ACC112 (cell line): ENCODE results near the gene ZSCAN22.

Experiments used
- H2AFZ ChIP-seq: fragments of 200-600 bp; sonication (generic); one replicate; pipeline ENCODE4 v1.6.0; 2017; ENCODE audit warnings: antibody characterized with exemption, low read length; ENCODE audit not compliant: unreplicated experiment
- H3K27ac ChIP-seq: fragments of 200-600 bp; sonication (generic); 2 replicates; pipeline ENCODE4 v1.5.1; 2014; ENCODE audit warnings: low read depth, mild to moderate bottlenecking, antibody characterized with exemption, low read length, moderate library complexity
- H3K27me3 ChIP-seq: fragments of 200-600 bp; sonication (generic); 2 replicates; pipeline ENCODE4 v1.6.1; 2014; ENCODE audit warnings: mild to moderate bottlenecking, antibody characterized with exemption, low read length, moderate library complexity, mixed read lengths; ENCODE audit not compliant: insufficient read depth
- H3K36me3 ChIP-seq: fragments of 200-600 bp; sonication (generic); 2 replicates; pipeline ENCODE4 v1.6.1; 2016; ENCODE audit warnings: mild to moderate bottlenecking, antibody characterized with exemption, low read length, moderate library complexity, mixed read lengths; ENCODE audit not compliant: insufficient read depth
- H3K4me1 ChIP-seq: fragments of 200-600 bp; sonication (generic); one replicate; pipeline ENCODE4 v1.6.1; 2016; ENCODE audit warnings: low read length, mixed read lengths; ENCODE audit not compliant: insufficient read depth, unreplicated experiment, control insufficient read depth
- H3K4me3 ChIP-seq: fragments of 200-600 bp; sonication (generic); 2 replicates; pipeline ENCODE4 v1.5.1; 2014; ENCODE audit warnings: mild to moderate bottlenecking, low read depth, low read length
- H3K79me2 ChIP-seq: fragments of 200-600 bp; sonication (generic); one replicate; pipeline ENCODE4 v1.6.0; 2016; ENCODE audit warnings: low read length; ENCODE audit not compliant: control insufficient read depth, unreplicated experiment, insufficient read depth

ZSCAN22 gene

DNA sequence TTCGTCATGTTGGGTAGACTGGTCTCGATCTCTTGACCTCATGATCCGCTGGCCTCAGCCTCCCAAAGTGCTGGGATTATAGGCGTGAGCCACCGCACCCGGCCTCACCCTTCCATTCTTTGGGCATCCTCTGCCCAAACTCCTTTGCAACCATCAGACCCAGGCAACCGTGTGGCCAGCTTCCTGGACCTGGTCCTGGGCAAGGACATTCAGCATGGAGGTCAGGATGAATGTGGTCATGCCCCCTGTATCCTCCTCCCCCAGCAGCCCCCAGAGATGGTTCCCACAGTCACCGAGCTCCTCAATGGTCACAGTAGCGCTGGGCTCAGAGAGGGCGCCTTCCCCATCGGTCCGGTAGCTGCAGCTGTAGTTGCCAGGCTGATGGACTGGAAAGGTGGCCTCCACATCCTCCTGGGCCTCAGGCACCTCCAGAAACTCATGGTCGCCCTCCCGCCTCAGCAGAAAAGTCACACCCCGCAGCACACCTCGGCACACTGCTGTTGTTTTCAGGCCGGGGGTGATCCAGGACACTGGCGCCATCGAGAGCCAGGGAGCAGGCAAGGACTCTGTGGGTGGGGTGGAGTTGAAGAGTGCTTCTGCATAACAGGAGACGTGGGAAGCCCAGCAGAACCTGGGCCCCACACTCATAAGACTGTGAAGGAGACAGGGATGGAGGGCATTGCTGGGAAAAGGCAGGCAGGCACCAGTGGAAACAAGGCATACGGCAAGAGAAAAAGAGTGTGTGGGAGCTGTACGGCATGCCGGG lies 25.4 kb downstream of the ZSCAN22 start:
- Histone ChIP-seq H3K36me3 (no peaks in the 10 kb centered on the region), H3K4me3 (no peak overlapping the region), H3K79me2 (peaks cover 22% of the 10 kb centered on the region), H2AFZ (no peak overlapping the region), H3K4me1 (no peaks in the 10 kb centered on the region), H3K27me3 (no peaks in the 10 kb centered on the region), H3K27ac (no peak overlapping the region)

DNA sequence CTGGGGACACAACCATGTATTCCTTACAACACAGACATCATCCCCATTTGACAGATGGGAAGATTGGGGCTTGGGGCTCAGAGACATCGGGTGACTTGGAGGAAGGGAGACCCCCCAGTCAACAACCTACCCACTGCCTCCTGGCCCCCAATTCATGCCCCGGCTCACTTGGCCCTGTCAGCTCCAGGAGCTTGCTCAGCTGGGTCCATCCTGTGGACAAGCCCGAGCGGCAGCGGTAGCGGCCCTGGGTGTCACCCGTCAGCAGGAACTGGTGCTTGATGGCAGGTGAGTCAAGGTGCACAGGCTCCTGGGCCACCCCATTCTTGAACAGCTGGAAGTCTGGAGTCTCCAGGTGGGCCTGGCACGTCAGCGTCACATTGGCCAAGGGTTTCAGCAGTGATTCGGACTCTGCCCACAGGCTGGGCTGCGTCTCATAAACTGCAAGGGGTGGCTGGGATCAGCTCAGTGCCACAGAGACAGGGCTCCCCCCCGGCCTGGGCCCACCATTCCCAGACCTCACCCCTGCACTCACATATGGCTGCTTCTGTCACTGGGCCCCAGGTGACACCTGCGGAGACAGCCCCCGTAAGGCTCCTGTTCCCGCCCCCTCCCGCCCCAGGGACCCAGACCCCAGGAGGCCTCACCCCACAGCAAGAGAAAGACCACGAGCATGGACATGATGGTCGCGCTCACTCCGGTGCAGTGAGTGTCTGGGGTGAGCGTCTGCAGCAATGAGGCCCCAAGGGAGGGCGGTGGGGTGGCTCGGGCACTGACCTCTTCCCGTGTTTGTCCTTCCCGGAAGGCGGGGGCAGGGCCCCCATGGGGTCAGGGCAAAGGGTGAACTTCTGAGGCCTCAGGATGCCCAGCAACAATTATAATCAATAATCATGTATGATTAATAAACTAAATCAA lies 26.2 kb downstream of the ZSCAN22 start, which contains the start of gene A1BG:
Gene A1BG, minus strand, starts transcription at position 733 of the 912 bp plus-strand sequence. Its CDS starts 55 bp downstream, at position 678.
- H3K27ac ChIP-seq, result no peak within 1 kb of the TSS
- no peaks in the 10 kb centered on the region for H3K4me1 ChIP-seq
- H2AFZ ChIP-seq, result no peak within 1 kb of the TSS
- H3K4me3 ChIP-seq, result no peak within 1 kb of the TSS
- H3K79me2 ChIP-seq, result peaks cover 22% of the 10 kb centered on the region
- H3K27me3 ChIP-seq, result no peaks in the 10 kb centered on the region
- H3K36me3 ChIP-seq, result no peaks in the 10 kb centered on the region

DNA sequence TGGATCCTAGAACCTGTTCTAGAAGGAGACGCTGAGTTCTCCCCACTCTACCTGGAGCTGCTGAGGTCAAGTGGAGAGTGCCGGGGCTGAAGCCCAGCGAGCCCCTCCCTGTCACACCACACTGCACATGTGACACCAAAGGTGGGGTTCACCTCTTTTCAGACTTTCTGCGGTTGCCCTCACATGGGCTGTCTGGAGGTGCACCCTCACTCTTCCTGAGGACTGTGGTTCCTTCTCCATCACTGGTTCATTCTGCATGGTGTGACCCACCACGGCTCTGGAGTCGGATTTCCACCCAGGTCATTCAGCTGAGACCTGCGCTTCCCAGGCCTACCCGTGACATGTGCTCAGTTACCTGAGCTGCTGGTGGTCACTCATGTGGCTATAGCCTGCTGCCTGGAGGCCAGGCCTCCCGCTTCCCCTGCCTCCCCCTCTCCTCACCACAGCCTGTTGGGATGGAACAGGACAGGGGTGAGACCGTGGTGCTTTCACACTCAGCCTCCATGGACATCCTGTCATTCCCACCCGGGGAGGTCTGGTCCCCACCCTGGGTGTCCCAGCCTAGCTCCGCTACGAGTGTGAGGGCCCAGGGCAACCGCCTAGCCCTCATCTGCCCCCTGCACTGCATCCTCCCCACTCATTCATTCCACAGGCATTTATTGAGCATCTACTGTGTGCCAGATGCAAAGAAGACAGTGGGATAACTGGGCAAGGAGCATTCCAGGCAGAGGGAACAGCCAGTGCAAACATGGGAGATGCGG lies 27.1 kb downstream of the ZSCAN22 start:
- Histone ChIP-seq H3K27me3 (no peaks in the 10 kb centered on the region), H3K79me2 (peaks cover 18% of the 10 kb centered on the region), H3K4me3 (no peak overlapping the region), H2AFZ (no peak overlapping the region), H3K4me1 (no peaks in the 10 kb centered on the region), H3K36me3 (no peaks in the 10 kb centered on the region), H3K27ac (no peak overlapping the region)

DNA sequence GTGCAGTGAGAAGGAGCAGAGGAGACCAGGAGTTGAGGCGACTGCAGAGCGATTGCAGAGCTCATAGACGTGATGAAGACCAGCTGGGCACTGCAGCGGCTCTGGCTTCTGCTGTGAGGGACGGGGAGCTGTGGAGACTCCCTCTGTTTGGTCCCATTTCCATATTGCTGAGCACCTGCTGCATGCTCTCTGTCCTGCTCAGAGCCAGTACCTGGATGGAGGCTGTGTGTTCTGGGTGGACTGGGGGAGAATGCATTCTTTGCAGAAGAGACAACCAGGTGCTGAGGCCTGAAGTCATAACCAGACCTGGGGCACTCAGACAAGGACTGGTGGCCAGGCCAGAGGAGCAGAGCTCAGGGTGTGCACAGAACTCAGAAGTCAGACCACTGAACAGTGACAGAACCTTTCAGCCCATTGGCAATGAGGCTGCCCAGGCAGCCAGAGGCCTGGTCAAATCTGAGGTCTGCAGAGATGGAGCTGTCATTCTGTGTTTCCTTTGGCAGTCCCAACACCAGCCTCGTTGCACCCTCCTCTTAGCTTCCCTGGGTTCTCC lies 27.8 kb downstream of the ZSCAN22 start:
- H3K27ac ChIP-seq, result no peak overlapping the region
- no peak overlapping the region for H2AFZ ChIP-seq
- H3K4me1 ChIP-seq, result no peaks in the 10 kb centered on the region
- no peaks in the 10 kb centered on the region for H3K36me3 ChIP-seq
- no peaks in the 10 kb centered on the region for H3K27me3 ChIP-seq
- peaks cover 11% of the 10 kb centered on the region for H3K79me2 ChIP-seq
- no peak overlapping the region for H3K4me3 ChIP-seq

DNA sequence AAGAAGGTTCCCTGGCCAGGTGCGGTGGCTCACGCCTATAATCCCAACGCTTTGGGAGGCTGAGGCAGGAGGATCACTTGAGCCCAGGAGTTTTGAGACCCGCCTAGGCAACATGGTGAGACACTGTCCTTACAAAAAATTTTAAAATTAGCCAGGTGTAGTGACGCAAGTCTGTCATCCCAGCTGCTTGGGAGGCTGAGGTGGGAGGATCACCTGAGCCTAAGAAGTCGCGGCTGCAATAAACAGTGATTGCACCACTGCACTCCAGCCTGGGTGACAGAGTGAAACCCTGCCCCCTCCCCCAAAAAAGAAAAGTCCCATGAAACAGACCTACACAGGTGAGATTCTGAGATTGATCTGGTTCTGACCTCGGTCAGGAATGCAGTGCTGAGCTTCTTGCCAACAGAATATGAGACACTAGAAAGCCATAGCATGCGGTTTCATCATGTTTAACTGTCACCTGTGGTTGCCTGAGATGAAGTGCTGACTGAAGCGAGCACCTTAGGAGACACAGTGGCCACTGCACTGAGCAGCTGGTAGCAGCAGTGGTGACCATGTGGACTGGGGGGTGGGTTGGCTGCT lies 28.5 kb downstream of the ZSCAN22 start:
- Histone ChIP-seq H3K79me2 (peaks cover 6% of the 10 kb centered on the region), H3K27ac (no peak overlapping the region), H2AFZ (no peak overlapping the region), H3K36me3 (no peaks in the 10 kb centered on the region), H3K4me1 (no peaks in the 10 kb centered on the region), H3K4me3 (no peak overlapping the region), H3K27me3 (no peaks in the 10 kb centered on the region)

DNA sequence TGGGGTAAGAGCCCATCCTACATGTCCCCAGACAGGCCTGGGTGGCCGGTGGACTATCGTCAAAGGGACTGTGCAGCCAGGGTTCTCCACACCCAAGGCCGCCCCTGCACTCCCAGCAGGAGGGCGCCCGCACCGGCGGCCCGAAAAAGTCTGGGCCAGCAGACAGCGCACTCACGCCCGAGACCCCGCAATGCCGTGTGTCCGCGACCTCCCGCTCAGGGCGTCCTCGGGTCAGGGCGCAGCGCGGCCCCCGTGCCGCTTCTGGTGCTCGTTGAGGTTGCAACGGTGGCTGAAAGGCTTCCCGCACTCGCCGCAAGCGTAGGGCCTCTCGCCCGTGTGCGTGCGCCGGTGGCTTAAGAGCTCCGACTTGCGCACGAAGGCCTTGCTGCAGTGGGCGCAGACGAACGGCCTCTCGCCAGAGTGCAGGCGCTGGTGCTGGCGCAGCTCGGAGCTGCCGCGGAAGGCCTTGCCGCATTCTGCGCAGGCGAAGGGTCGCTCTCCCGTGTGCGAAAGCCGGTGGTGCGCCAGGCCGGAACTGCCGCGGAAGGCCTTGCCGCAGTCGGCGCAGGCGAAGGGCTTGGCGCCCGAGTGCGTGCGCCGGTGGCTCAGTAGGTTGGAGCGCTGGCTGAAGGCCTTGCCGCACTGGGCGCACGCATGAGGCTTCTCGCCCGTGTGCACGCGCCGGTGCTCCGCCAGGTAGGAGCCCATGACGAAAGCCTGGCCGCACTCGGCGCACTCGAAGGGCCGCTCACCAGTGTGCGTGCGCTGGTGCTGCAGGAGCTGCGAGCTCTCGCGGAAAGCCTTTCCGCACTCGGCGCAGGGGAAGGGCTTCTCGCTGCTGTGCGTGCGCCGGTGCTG lies 29.3 kb downstream of the ZSCAN22 start:
- Histone ChIP-seq H3K4me1 (no peaks in the 10 kb centered on the region), H3K27ac (no peak overlapping the region), H2AFZ (no peak overlapping the region), H3K36me3 (no peaks in the 10 kb centered on the region), H3K4me3 (no peak overlapping the region), H3K27me3 (no peaks in the 10 kb centered on the region), H3K79me2 (no peaks in the 10 kb centered on the region)

DNA sequence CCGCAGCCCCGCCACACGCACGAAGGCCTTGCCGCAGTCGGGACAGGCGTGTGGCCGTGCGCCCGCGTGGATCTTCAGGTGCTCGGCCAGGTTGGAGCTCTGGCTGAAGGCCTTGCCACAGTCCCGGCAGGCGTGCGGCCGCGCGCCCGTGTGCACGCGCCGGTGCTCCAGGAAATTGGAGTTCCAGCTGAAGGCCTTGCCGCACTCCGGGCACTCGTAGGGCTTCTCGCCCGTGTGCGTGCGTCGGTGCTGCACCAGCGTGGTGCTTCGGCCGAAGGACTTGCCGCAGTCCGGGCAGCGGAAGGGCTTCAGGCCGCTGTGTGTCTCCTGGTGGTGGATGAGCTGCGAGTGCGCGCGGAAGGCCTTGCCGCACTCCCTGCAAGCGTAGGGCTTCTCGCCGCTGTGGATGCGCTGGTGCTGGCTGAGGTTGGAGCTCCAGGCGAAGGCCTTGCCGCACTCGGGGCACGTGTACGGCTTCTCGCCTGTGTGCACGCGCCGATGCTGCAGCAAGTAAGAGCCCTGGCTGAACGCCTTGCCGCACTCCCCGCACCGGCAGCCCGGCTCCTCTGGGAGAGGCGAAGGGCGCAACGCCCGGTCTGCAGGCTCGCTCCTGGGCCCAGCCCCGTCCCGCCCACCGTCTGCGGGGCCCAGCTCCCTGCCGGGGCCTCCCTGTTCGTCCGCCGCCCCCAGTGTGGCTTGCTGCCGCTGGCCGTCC lies 30.1 kb downstream of the ZSCAN22 start:
- no peak overlapping the region for H2AFZ ChIP-seq
- H3K4me3 ChIP-seq, result no peak overlapping the region
- H3K27me3 ChIP-seq, result no peaks in the 10 kb centered on the region
- H3K27ac ChIP-seq, result no peak overlapping the region
- H3K36me3 ChIP-seq, result no peaks in the 10 kb centered on the region
- no peaks in the 10 kb centered on the region for H3K4me1 ChIP-seq
- no peaks in the 10 kb centered on the region for H3K79me2 ChIP-seq

DNA sequence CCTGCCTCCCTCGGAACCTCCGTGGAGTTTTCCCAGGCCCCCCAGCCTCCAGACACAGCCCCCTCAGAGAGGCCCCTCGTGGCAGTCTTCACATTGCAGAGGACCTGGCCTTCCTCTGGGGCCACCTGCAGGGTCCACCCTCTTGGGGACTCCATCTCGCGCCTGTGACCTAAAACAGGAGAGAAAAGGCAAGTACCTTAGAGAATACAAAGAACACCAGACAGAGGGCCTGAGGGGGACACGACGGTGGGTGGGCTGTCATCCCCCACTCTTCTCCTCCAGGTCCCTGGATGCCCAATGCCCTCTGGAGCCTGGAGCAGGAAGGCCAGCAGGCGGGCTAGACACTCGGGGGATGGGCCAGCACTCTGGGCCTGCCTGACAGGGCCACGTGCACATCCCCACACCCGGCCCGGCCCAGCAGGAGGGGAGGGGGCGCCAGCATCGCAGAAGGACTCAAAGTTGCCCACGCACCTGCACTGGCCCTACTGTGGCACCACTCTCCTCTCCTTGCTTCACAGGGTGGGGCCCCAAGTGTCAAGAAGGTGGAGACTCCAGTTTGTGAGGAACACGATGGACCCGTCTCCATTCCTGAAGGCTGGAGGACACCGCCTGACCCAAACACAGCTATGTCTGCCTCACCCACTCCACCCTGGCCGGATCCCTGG lies 30.8 kb downstream of the ZSCAN22 start:
- Histone ChIP-seq H3K79me2 (no peaks in the 10 kb centered on the region), H3K36me3 (no peaks in the 10 kb centered on the region), H3K27ac (no peak overlapping the region), H2AFZ (no peak overlapping the region), H3K4me1 (no peaks in the 10 kb centered on the region), H3K4me3 (no peak overlapping the region), H3K27me3 (no peaks in the 10 kb centered on the region)

DNA sequence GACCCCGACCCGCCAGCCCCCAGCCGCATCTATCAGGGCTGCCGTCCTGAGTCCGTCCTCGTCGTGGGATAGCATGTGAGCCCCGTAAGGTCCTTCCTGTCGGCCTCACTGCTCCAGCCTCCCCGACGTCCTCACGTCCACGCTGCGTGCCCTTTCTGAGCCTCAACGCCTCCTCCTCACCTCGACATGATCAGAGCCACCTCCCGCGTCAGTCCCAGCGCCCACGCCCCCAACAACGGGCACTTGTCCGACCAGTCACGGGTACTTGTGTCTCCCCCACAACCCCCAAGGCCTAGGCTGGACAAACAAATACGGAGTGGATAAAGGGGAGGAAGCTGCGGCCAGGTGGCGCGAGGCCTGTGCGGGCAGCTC lies 35.1 kb downstream of the ZSCAN22 start:
- H3K4me3 ChIP-seq, result peak overlapping the region; percentile 92
- H2AFZ ChIP-seq, result peak overlapping the region; percentile 94
- no peaks in the 10 kb centered on the region for H3K27me3 ChIP-seq
- H3K79me2 ChIP-seq, result no peaks in the 10 kb centered on the region
- H3K4me1 ChIP-seq, result no peaks in the 10 kb centered on the region
- H3K36me3 ChIP-seq, result no peaks in the 10 kb centered on the region
- H3K27ac ChIP-seq, result peak overlapping the region; percentile 89
